Fibroblast of peridontal ligament (primary cell): ENCODE measurements around the gene ABCC9.

Source experiments
- DNase-seq: peaks from one replicate; pipeline ENCODE4 v3.0.0-alpha.2; 2010; ENCODE audit errors: extremely low read depth

The ABCC9 gene

DNA sequence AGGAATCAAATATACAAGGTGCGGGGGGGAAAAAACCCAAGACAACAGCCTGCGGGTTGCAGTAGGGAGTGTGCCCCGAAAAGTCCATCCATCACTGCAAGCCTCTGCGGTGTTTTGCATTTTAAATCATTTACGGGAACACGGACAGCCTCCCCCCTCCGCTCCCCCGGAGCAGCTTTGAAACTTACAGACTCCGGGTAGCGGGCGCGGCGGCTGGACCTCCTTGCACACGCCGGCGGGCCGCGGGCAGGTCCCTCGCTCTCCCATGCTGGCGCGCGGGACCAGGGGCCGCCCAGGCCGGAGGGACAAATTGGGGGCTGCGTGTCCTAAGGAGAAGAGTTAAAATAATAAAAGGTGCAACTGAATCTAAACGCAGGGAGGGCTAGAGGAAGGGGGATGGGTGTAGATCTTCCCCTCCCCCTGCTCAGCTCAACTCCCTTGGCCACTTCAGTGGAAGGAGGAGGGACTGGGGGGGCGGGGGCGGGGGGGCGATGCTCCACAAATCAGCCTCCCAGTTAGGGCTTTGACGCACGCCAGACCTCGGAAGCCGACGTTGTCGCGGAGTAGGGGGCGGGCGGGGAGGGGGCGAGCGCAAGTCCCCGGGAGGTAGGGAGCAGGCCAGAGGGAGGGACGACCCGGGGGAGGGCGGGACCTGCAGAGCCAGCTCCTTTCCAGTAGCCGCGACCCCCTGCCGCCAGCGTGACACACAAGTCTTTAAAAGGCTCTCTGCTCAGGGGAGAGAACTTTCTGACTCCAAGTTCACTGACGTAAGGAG, 166.7 kb downstream of the ABCC9 start, which contains the start of gene KCNJ8:
TSS of gene KCNJ8 (minus strand) at position 349 of the 775 bp plus-strand sequence. CDS start 1,090 bp downstream, outside the sequence.
- peak; percentile 46 for DNase-seq

- peak; percentile 12 for DNase-seq
These were observed 167.4 kb downstream of the ABCC9 start for GRCh38 chr12:21773806-21774205.

DNA sequence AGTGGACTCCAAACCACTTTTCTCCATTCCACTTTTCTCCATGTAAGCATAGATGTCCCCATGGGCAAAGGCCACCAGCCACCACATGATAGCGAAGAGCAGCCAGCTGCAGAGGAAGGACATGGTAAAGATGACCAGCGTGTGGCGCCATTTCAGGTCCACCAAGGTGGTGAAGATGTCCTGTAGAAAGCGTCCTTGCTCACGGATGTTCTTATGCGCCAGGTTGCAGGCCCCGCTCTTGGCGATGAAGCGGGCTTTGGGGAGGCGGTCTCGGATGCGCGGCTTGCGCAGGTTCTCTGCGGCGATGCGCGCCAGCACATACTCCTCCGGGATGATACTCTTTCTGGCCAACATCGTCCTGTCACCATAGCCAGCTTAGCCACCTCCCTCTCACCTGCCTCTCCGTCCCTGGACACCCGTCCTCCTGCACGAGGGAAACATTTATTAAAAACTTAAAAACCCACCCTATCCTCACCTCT, 167.9 kb downstream of the ABCC9 start:
- peak; percentile 16 for DNase-seq

GRCh38 chr12:21771311-21771710, 169.9 kb downstream of the ABCC9 start:
- DNase-seq = peak; percentile 48

GRCh38 chr12:21769307-21769706, 171.9 kb downstream of the ABCC9 start:
- peak; percentile 29 for DNase-seq

DNA sequence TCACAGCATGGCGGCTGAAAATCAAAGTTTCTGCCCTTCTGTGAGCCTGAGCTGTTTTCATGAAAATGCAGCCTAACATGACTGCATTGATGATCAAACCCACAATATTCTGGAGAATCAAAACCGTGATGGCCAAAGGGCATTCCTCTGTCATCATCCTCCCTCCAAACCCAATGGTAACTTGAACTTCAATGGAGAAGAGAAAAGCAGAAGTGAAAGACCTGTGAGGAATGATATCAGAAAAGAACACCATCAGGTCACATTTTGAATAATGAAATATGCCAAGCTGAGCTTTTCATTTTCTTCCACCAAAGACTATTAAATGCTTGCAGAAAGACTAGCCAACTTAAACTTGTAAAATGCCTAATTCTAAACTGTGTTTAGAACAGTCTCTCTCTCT, 174.8 kb downstream of the ABCC9 start:
- DNase-seq = no peak

DNA sequence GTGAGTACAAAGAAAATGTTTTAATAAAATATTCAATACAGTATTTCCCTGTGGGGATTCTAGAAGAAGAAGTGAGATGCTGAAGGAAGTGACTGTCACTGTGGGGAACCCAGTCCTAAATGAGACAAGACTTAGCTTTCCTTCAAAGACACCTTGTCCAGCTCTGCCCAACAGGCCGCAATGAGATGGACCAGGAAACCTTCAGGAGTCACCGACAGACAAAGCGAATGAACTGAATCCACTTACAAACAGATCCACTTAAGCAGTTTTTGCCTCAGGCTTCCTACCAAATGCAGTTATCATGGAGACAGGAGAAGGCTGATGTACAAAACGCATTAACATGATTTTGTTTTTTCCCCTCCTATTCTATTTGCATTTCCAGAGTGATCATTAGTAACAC, 176.3 kb downstream of the ABCC9 start:
- DNase-seq = no peak

DNA sequence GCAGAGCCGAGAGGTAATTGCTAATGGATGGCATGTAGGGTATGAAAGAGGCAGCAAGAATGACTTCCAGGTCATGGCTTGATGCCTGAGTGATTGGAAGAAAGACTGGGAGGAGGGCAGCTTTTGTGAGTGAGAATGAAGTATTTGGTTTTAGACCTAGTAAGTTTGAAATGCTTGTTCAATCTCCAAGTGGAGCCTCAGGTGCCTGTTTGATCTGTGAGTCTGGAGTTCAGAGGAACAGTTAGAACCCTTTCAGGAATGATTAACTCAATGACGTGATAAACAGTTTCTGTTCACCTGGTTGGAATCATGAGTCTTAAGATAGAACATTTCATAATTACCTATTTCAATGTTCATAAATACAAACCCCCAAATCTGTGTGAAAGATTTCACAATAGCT, 177.2 kb downstream of the ABCC9 start:
- DNase-seq = no peak

DNA sequence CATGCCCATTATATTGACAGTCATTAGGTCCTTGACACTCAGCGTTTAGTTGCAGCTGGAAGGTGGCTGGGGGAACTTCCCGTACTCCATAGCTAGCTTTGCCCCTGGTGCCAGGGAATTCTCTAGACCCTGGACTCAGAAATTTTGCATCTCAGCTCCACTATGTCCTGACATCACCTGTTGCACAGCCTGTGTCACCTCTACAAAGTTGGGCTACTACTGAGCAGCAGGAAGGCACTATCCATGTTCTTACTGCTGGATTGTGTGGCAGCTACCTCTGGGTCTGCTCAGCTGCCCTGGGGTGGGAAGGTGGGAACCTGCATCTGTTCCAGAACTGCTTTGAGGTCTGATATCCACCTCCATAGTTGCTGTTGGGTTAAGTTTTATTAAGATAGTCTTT, 177.7 kb downstream of the ABCC9 start:
- no peak for DNase-seq

- no peak for DNase-seq
These were observed 181.5 kb downstream of the ABCC9 start for GRCh38 chr12:21759737-21760136.

GRCh38 chr12:21757735-21758134, 183.5 kb downstream of the ABCC9 start:
- DNase-seq = no peak

GRCh38 chr12:21756699-21757098, 184.5 kb downstream of the ABCC9 start:
- DNase-seq = no peak

DNA sequence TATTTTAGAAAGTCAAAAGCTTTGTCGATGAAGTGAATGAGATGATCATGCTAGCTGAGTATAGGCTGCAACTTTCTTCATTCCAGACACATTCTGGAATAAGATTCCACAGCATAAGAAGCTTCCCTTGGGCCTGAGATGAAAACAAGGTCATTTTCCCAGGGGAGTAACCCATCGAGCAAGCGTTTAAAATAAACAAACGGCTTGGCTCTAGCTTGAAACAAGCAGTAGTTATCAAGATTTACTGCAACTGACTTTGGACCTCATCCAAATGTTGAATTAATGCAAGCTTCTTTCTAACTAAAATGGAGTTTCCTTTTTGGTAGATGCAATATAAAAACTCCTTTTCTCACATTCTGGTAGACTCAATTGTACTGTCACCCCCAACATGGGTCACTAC, 189.7 kb downstream of the ABCC9 start:
- peak; percentile 58 for DNase-seq
